ENCODE results near the gene DPP6.
A peak's percentile ranks its signal among the peaks of the same experiment; 100 is the strongest.

- TF ChIP-seq CTCF (IDR thresholded peaks at IDR 0.05) = peak in 2 of 4 experiments; percentile 21 to 33
- TF ChIP-seq POLR2A (IDR thresholded peaks at IDR 0.05) = no peak
- TF ChIP-seq POLR2AphosphoS5 (IDR thresholded peaks at IDR 0.05) = no peak
These were observed 780.5 kb downstream of the DPP6 start for GRCh38 chr7:154832557-154833138.
